ENCODE data around the gene UNC13A. TPM values are rescaled to one million over a fixed set of nuclear protein-coding genes. Genes with fewer than 3 reads are reported as not detected.

Gene UNC13A
- total and polyA plus RNA-seq, 2 of the 13 experiments (the other 11 are each of a cell fraction or from before 2014, with no cell fraction given) = 0.11 to 0.45 TPM

DNA sequence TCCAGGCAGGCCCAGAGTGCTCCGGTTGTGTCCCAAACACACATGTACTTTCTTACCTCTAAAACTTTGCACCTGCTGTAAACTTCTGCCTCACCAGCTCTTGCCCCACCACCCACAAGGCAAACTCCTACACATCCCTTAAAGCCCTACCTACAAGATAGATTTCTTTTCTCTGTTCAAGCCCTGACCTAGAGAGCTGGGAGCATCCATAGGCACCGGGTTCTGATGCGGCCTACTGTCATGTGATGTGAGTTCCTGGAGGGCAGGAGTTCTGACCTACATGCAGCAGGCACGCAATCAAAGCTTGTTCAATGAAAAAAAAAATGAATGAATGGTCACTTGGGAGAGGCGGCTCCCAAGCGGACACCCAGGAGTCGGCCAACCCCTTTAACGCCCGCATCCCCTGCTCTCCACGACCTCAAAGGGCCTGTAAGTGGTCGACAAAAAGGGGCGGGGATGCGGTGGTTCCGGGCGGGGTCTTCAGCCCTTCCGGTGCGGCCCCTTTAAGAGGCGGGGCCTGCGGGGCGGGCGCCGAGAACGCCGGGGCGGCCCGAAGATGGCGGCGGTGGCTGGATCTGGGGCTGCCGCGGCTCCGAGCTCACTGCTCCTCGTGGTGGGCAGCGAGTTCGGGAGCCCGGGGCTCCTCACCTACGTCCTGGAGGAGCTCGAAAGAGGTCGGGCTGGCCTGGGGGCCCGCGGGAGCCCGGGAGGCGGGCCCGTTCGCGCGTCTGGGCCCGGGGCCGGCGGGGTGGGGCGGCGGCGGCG is 31.0 kb upstream of the UNC13A start, which contains the start of gene MAP1S (continued):
- TF ChIP-seq, protein P1, sequence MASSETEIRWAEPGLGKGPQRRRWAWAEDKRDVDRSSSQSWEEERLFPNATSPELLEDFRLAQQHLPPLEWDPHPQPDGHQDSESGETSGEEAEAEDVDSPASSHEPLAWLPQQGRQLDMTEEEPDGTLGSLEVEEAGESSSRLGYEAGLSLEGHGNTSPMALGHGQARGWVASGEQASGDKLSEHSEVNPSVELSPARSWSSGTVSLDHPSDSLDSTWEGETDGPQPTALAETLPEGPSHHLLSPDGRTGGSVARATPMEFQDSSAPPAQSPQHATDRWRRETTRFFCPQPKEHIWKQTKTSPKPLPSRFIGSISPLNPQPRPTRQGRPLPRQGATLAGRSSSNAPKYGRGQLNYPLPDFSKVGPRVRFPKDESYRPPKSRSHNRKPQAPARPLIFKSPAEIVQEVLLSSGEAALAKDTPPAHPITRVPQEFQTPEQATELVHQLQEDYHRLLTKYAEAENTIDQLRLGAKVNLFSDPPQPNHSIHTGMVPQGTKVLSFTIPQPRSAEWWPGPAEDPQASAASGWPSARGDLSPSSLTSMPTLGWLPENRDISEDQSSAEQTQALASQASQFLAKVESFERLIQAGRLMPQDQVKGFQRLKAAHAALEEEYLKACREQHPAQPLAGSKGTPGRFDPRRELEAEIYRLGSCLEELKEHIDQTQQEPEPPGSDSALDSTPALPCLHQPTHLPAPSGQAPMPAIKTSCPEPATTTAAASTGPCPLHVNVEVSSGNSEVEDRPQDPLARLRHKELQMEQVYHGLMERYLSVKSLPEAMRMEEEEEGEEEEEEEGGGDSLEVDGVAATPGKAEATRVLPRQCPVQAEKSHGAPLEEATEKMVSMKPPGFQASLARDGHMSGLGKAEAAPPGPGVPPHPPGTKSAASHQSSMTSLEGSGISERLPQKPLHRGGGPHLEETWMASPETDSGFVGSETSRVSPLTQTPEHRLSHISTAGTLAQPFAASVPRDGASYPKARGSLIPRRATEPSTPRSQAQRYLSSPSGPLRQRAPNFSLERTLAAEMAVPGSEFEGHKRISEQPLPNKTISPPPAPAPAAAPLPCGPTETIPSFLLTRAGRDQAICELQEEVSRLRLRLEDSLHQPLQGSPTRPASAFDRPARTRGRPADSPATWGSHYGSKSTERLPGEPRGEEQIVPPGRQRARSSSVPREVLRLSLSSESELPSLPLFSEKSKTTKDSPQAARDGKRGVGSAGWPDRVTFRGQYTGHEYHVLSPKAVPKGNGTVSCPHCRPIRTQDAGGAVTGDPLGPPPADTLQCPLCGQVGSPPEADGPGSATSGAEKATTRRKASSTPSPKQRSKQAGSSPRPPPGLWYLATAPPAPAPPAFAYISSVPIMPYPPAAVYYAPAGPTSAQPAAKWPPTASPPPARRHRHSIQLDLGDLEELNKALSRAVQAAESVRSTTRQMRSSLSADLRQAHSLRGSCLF (CRISPR knock-in tag; IDR thresholded peaks at IDR 0.05; ENCODE audit: borderline replicate concordance) = no peak

DNA sequence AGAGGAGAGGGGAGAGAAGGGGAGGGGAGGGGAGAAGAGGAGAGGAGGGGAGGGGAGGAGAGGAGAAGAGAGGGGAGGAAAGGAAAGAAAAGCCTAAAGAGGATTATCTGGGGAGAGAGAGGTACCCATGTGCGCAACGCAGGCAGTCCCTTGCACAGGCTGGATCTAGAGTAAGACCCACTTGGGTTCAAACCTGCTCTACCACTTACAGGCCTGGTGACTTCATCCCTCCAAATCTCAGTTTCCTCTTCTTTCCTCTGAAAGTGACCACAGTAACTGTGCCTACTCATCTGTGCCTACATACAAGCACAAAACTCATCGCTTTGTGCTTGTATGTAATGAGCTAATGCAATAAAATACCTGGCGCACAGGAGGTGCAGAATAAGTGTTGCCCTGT is 30.4 kb upstream of the UNC13A start:
- Histone ChIP-seq H4K20me1 (ENCODE audit: insufficient read depth, low read length) (peaks cover 11% of the 10 kb centered on the region; the same call in 1 of the 2 replicates), H3K9ac (ENCODE audit: insufficient read depth, low read depth, low read length) (peak overlapping the region; percentile 82), H3K4me1 (ENCODE audit: insufficient read depth, low read length) (peaks cover 40% of the 10 kb centered on the region), H3K27me3 (ENCODE audit: control insufficient read depth in 1 of 2, insufficient read depth in 2 of 2, low read length in 2 of 2) (no peaks in the 10 kb centered on the region; a peak in 1 of 5 replicates), H3K79me2 (ENCODE audit: insufficient read depth, low read length) (peaks cover 19% of the 10 kb centered on the region), H3K4me3 (replicated peaks in 1 of 3; ENCODE audit: insufficient read depth in 1 of 3, low read depth in 2 of 3, low read length in 3 of 3) (peak overlapping the region; percentile 87 to 96 (median 89)), H3K27ac (ENCODE audit: extremely low read length, insufficient read depth, low read length) (no peak overlapping the region), H3K36me3 (replicated peaks in 1 of 2; ENCODE audit: control insufficient read depth in 1 of 2, insufficient read depth in 2 of 2, low read length in 2 of 2) (no peaks in the 10 kb centered on the region; a peak in 1 of 5 replicates), H3K4me2 (ENCODE audit: low read depth, low read length) (peak overlapping the region; percentile 91), H3K9me3 (ENCODE audit: low read length) (no peaks in the 10 kb centered on the region), H2AFZ (ENCODE audit: low read length) (peak overlapping the region; percentile 20)
- FAIRE-seq = no peak
- no peak for TF ChIP-seq KDM4B (CRISPR knock-in tag; IDR thresholded peaks at IDR 0.05)
- TF ChIP-seq TMF1 (CRISPR knock-in tag; IDR thresholded peaks at IDR 0.05; ENCODE audit: low read depth) = no peak
- TF ChIP-seq, protein P2, sequence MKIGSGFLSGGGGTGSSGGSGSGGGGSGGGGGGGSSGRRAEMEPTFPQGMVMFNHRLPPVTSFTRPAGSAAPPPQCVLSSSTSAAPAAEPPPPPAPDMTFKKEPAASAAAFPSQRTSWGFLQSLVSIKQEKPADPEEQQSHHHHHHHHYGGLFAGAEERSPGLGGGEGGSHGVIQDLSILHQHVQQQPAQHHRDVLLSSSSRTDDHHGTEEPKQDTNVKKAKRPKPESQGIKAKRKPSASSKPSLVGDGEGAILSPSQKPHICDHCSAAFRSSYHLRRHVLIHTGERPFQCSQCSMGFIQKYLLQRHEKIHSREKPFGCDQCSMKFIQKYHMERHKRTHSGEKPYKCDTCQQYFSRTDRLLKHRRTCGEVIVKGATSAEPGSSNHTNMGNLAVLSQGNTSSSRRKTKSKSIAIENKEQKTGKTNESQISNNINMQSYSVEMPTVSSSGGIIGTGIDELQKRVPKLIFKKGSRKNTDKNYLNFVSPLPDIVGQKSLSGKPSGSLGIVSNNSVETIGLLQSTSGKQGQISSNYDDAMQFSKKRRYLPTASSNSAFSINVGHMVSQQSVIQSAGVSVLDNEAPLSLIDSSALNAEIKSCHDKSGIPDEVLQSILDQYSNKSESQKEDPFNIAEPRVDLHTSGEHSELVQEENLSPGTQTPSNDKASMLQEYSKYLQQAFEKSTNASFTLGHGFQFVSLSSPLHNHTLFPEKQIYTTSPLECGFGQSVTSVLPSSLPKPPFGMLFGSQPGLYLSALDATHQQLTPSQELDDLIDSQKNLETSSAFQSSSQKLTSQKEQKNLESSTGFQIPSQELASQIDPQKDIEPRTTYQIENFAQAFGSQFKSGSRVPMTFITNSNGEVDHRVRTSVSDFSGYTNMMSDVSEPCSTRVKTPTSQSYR (CRISPR knock-in tag; IDR thresholded peaks at IDR 0.05; ENCODE audit: borderline replicate concordance) = no peak
- no peak for TF ChIP-seq HIVEP1 (CRISPR knock-in tag; IDR thresholded peaks at IDR 0.05)
- TF ChIP-seq HNRNPK (IDR thresholded peaks at IDR 0.05; ENCODE audit: low read depth, low read length, poor library complexity, severe bottlenecking) = peak; percentile 98
- TF ChIP-seq PCBP1 (IDR thresholded peaks at IDR 0.05; ENCODE audit: borderline replicate concordance, low read depth, low read length) = peak; percentile 92
- TF ChIP-seq TP53 (CRISPR knock-in tag; conservative IDR thresholded peaks at IDR 0.05) = no peak
- TF ChIP-seq RBAK (CRISPR knock-in tag; IDR thresholded peaks at IDR 0.05) = no peak
- no peak for TF ChIP-seq SIX1 (CRISPR knock-in tag; IDR thresholded peaks at IDR 0.05; ENCODE audit: borderline replicate concordance)
- no peak for TF ChIP-seq PTBP1 (IDR thresholded peaks at IDR 0.05; ENCODE audit: low read depth, low read length, poor library complexity, severe bottlenecking)
- no peak for TF ChIP-seq ZKSCAN8 (CRISPR knock-in tag; IDR thresholded peaks at IDR 0.05; ENCODE audit: borderline replicate concordance)
- TF ChIP-seq PRPF4 (IDR thresholded peaks at IDR 0.05; ENCODE audit: low read depth, low read length, poor library complexity, severe bottlenecking) = no peak
- TF ChIP-seq NFKBIZ (CRISPR knock-in tag; IDR thresholded peaks at IDR 0.05) = no peak
- ChIA-PET POLR2A (interaction anchor here (1.3 to 2.3 kb wide), 2 partner anchors 48 to 313 kb away, joined by 4 to 7 read pairs; partner anchors contain the start of gene BST2), CTCF (ENCODE audit: low intra/inter-chr PET ratio, low total read pairs) (no interaction called here)
- WGBS (ENCODE audit: low lambda C conversion rate) = 71% methylated on average over 4 of the region's 4 CpGs
- ATAC-seq = no peak; the same call in 1 of the 3 replicates
- intact Hi-C loops (cut with micrococcal nuclease; ENCODE audit: unreplicated experiment) = no loop called here
- DNase-seq (ENCODE audit: low spot score) = no peak
- in situ Hi-C loops (cut with HindIII; ENCODE audit: extremely low pct_ligation_motif_present, low pct_unique_long_range_greater_than_20kb) = no loop called here
- no TSS peak for BruUV-seq (replicated peaks)

Measured in HepG2 (cell line).